Suprapubic skin (tissue), 4 donors: ENCODE measurements around the gene MSMO1.
"Not testable (repeated sequence)": the region's sequence is repeated elsewhere in the genome, so short reads cannot be mapped to it uniquely, and the experiment has no call there.

Experiments used
- CTCF ChIP-seq, 2 donors: fragments of 200-600 bp in 1 of 2; fragments of 450-650 bp in 1 of 2; sonication (generic) in 1 of 2; IDR thresholded peaks; one replicate each; pipeline ENCODE4 v1.5.1; 2016 to 2019; ENCODE audit warnings: antibody characterized with exemption in 2 of 2, mild to moderate bottlenecking in 1 of 2, moderate library complexity in 1 of 2
- POLR2A ChIP-seq, 2 donors: fragments of 450-650 bp; IDR thresholded peaks; one replicate each; pipeline ENCODE4 v1.6.1; 2017; ENCODE audit warnings: antibody characterized with exemption in 2 of 2, mild to moderate bottlenecking in 2 of 2, moderate library complexity in 2 of 2
- POLR2AphosphoS5 ChIP-seq, 3 donors: sonication (generic); formaldehyde crosslinking; IDR thresholded peaks; one replicate each; pipeline ENCODE4 v1.6.1; 2017; ENCODE audit warnings: antibody characterized with exemption in 3 of 3

- TF ChIP-seq CTCF, POLR2A, POLR2AphosphoS5 (IDR thresholded peaks at IDR 0.05): not testable (repeated sequence)
These were observed 14.9 kb downstream of the MSMO1 start for GRCh38 chr4:165342340-165342739.
